Testis (tissue), 3 donors: ENCODE measurements around the gene ELANE. TPM values are rescaled to one million over a fixed set of nuclear protein-coding genes. Genes with fewer than 3 reads are reported as not detected.

Source experiments
- DNase-seq: peaks from one replicate; pipeline ENCODE4 v3.0.0-alpha.2; 2019
- H3K27ac ChIP-seq, 2 donors: fragments of 200-600 bp; sonication (generic); one replicate each; pipeline ENCODE4 v1.5.1; 2019
- H3K27me3 ChIP-seq: fragments of 200-600 bp; sonication (generic); one replicate; pipeline ENCODE4 v1.5.1; 2019
- H3K36me3 ChIP-seq: fragments of 200-600 bp; sonication (generic); one replicate; pipeline ENCODE4 v1.5.1; 2017; ENCODE audit warnings: low read depth; ENCODE audit errors: missing control alignments
- H3K4me1 ChIP-seq: fragments of 200-600 bp; sonication (generic); one replicate; pipeline ENCODE4 v1.5.1; 2019
- H3K4me3 ChIP-seq, 2 donors: fragments of 200-600 bp; sonication (generic); one replicate each; pipeline ENCODE4 v1.5.1; 2017 to 2019
- H3K9me3 ChIP-seq: fragments of 200-600 bp; sonication (generic); one replicate; pipeline ENCODE4 v1.5.1; 2017
- POLR2A ChIP-seq: fragments of 450-650 bp; IDR thresholded peaks from one replicate; pipeline ENCODE4 v1.6.1; 2017; ENCODE audit warnings: antibody characterized with exemption, mild to moderate bottlenecking, moderate library complexity
- WGBS, 2 donors: methylation state at CpG; one replicate each; pipeline ENCODE4 v1.1.5; 2018; 5-methylcytosine and 5-hydroxymethylcytosine counted together
- intact Hi-C: fragments of 100-400 bp; cut with DNase I; formaldehyde crosslinking; loops from one replicate; pipeline ENCODE4 v1.15.1; 2023; ENCODE audit warnings: low total_unique reads
- polyA plus RNA-seq: library from polyadenylated mRNA; stranded (reverse); fragments of 350-450 nt; fragmentation: Illumina TruSeq; extraction: RNeasy Lipid Tissue Mini Kit (QIAGEN cat#74804); gene quantifications from one replicate; pipeline ENCODE4 v1.2.3, GENCODE V29; 2014; ENCODE audit warnings: low read depth, low replicate concordance; ENCODE audit not compliant: insufficient read depth
- total RNA-seq, 2 donors: library from RNA; depleted of rRNA; stranded (reverse); fragments of >200 nt; gene quantifications; one replicate each; pipeline ENCODE4 v1.2.3, GENCODE V29; 2016
- TF ChIP-seq, protein P1 (sequence below), 3 experiments: fragments of 450-650 bp in 2 of 3; fragments of 200-600 bp in 1 of 3; sonication (generic) in 1 of 3; IDR thresholded peaks; one replicate each; pipeline ENCODE4 v1.5.1; 2016 to 2019; ENCODE audit warnings: antibody characterized with exemption in 3 of 3, mild to moderate bottlenecking in 2 of 3, moderate library complexity in 1 of 3

Gene ELANE
- total and polyA plus RNA-seq, 3 donors from 2014 or later, result 0.50 to 0.74 TPM; not detected in 1

DNA sequence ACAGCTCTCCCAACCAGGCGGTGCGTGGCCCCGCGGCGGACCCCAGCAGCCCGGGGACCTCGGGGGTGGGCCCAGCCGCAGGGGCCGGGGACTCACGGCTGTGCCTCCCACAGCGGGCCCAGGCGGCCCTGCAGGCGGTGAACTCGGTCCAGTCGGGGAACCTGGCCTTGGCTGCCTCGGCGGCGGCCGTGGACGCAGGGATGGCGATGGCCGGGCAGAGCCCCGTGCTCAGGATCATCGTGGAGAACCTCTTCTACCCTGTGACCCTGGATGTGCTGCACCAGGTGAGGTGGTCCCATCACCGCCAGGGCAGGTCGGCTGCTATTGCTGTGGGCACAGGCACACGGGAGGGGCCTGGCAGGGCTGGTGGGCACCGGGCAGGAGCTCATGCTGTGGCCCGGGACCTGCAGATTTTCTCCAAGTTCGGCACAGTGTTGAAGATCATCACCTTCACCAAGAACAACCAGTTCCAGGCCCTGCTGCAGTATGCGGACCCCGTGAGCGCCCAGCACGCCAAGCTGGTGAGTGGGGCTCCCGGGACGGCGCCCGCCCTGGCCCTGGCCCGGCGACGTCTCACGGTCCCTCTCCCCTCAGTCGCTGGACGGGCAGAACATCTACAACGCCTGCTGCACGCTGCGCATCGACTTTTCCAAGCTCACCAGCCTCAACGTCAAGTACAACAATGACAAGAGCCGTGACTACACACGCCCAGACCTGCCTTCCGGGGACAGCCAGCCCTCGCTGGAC is 47.5 kb upstream of the ELANE start:
- Histone ChIP-seq H3K36me3 (no peaks in the 10 kb centered on the region), H3K27me3 (no peaks in the 10 kb centered on the region), H3K9me3 (no peaks in the 10 kb centered on the region), H3K4me1 (peaks cover 48% of the 10 kb centered on the region), H3K27ac (no peak overlapping the region), H3K4me3 (no peak overlapping the region)
- intact Hi-C loops, result no loop called here
- TF ChIP-seq POLR2A, result no peak
- TF ChIP-seq, protein P1, sequence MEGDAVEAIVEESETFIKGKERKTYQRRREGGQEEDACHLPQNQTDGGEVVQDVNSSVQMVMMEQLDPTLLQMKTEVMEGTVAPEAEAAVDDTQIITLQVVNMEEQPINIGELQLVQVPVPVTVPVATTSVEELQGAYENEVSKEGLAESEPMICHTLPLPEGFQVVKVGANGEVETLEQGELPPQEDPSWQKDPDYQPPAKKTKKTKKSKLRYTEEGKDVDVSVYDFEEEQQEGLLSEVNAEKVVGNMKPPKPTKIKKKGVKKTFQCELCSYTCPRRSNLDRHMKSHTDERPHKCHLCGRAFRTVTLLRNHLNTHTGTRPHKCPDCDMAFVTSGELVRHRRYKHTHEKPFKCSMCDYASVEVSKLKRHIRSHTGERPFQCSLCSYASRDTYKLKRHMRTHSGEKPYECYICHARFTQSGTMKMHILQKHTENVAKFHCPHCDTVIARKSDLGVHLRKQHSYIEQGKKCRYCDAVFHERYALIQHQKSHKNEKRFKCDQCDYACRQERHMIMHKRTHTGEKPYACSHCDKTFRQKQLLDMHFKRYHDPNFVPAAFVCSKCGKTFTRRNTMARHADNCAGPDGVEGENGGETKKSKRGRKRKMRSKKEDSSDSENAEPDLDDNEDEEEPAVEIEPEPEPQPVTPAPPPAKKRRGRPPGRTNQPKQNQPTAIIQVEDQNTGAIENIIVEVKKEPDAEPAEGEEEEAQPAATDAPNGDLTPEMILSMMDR (IDR thresholded peaks at IDR 0.05), result no peak
- no peak for DNase-seq
- WGBS, 2 donors, result 89 to 90% methylated on average over 27 to 53 of the region's 53 CpGs

DNA sequence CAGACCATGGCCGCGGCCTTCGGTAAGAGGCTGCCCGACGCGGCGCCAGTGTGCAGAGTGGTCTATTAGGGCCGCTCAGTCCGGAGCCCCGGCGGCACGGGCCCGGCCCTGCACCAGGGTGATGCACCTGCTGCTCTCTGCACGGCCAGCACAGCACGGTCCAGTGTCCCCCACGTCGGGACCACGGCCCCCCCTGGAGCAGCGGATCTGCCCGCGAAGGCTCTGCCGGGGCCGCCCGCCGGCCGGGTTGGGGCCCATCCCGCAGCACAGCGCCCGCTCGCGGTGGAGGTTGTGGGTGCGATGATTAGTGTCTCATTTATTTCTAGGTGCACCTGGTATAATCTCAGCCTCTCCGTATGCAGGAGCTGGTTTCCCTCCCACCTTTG is 46.9 kb upstream of the ELANE start:
- H3K27ac ChIP-seq, result no peak overlapping the region
- no peaks in the 10 kb centered on the region for H3K27me3 ChIP-seq
- TF ChIP-seq, protein P1 (IDR thresholded peaks at IDR 0.05), result peak in 2 of 3 experiments; percentile 14 to 53
- TF ChIP-seq POLR2A, result no peak
- no peak overlapping the region for H3K4me3 ChIP-seq
- WGBS, 2 donors, result 50 to 74% methylated on average over 13 to 32 of the region's 33 CpGs
- intact Hi-C loops, result no loop called here
- H3K36me3 ChIP-seq, result no peaks in the 10 kb centered on the region
- H3K9me3 ChIP-seq, result no peaks in the 10 kb centered on the region
- no peak for DNase-seq
- H3K4me1 ChIP-seq, result peaks cover 42% of the 10 kb centered on the region

DNA sequence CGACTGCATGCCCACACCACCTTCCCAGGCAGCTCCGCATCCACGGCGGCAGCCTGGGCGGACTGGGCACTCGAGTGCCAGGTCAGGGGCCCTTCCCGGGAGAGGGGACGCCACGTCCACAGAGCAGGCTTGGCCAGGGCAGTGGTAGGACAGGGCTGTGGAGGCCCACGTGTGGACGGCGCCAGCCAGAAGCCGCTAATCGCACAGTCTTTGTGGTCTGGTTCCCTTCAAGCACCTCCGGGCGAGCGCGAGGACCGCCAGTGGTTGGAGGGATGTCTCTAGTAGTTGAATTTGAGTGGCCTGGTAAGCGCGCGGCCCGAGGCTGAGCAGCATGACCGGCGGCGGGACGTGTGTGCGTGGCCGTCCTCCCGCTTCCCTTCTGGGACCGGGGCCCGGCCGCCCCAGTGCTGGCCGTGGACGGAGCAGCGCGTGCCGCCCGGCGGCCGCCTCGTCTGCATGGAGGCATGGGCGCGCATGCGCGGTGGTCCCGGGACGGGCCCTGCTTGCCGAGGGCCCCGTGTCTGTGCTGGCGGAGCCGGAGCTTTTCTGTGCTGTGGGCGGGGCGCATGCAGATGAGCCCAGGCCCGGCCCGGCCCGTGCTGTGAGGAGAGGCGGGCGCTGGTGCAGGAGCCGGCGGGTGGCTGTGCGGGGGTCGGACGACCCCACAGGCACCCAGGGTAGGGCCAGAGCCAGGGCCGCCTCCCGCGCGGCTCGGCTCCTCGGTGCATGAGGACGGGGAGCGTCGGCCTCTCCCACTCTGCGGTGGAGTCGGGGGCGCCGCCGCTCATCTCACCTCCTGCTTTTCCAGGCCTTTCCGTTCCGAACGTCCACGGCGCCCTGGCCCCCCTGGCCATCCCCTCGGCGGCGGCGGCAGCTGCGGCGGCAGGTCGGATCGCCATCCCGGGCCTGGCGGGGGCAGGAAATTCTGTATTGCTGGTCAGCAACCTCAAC is 46.2 kb upstream of the ELANE start:
- Histone ChIP-seq H3K9me3 (no peaks in the 10 kb centered on the region), H3K27ac (no peak overlapping the region), H3K36me3 (no peaks in the 10 kb centered on the region), H3K27me3 (no peaks in the 10 kb centered on the region), H3K4me3 (no peak overlapping the region), H3K4me1 (peaks cover 35% of the 10 kb centered on the region)
- no peak for TF ChIP-seq POLR2A
- TF ChIP-seq, protein P1 (IDR thresholded peaks at IDR 0.05), result no peak
- WGBS, 2 donors, result 64 to 75% methylated on average over 48 to 80 of the region's 93 CpGs
- intact Hi-C loops, result no loop called here
- peak; percentile 75 for DNase-seq

DNA sequence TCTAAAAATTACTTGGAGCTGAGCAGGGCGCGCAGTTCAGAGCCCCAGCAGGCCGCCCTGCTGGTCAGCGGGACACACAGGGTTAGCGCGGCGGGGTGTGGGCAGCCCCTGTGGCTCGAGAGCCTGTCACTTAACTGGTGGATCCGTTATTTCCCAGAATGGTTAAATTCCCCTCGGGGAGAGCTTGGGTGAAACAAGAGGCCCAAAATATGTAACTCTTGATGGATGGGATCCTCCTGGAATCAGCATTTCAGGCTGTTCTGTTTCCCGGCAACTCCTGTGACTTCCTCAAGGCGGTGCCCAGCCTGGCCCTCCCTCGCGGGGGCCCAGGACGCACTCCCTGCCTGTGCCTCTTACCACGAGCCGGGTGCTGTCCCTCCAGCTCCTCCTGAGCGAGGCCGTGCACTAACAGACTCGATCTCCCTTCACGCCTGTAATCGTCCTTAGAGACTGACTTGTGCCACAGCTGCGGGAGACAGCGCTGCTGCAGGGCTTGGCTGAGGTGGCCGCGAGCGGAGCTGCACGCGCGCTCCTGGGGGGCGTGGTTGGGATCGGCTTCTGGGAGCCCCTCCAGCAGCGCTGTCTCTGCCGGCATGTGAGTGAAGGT is 45.2 kb upstream of the ELANE start:
- H3K27me3 ChIP-seq, result no peaks in the 10 kb centered on the region
- H3K9me3 ChIP-seq, result no peaks in the 10 kb centered on the region
- DNase-seq, result no peak
- no peak overlapping the region for H3K4me3 ChIP-seq
- H3K36me3 ChIP-seq, result no peaks in the 10 kb centered on the region
- H3K4me1 ChIP-seq, result peaks cover 24% of the 10 kb centered on the region
- intact Hi-C loops, result no loop called here
- WGBS, 2 donors, result 64 to 68% methylated on average over 33 to 34 of the region's 34 CpGs
- H3K27ac ChIP-seq, result no peak overlapping the region
- TF ChIP-seq POLR2A, result no peak
